Astrocyte (in vitro differentiated cells and primary cell): Measurements from ENCODE around the gene MCEE. TPM values are rescaled to one million over a fixed set of nuclear protein-coding genes. Genes with fewer than 3 reads are reported as not detected.

Experiments used
- DNase-seq: peaks from one replicate; pipeline ENCODE4 v3.0.0-alpha.2; 2010; ENCODE audit warnings: low read depth
- FAIRE-seq: peaks from 2 replicates; lab custom pipeline; 2011; peaks lifted over from hg19 to GRCh38; lab: Jason Lieb, UNC
- H2AFZ ChIP-seq: 2 replicates; pipeline ENCODE4 v1.6.0; 2012; ENCODE audit warnings: low read depth, low read length, inconsistent platforms
- H3K27ac ChIP-seq: 2 replicates; pipeline ENCODE4 v1.5.1; 2011; ENCODE audit warnings: low read depth, low read length, inconsistent platforms
- H3K27me3 ChIP-seq: 2 replicates; pipeline ENCODE4 v1.6.0; 2011; ENCODE audit warnings: low read length, inconsistent platforms; ENCODE audit not compliant: insufficient read depth
- H3K36me3 ChIP-seq: 2 replicates; pipeline ENCODE4 v1.5.1; 2011; ENCODE audit warnings: low read length, inconsistent platforms; ENCODE audit not compliant: insufficient read depth
- H3K4me1 ChIP-seq: 2 replicates; pipeline ENCODE4 v1.5.1; 2011; ENCODE audit warnings: low read length, inconsistent platforms; ENCODE audit not compliant: insufficient read depth
- H3K4me2 ChIP-seq: 2 replicates; pipeline ENCODE4 v1.6.0; 2012; ENCODE audit warnings: low read length, inconsistent platforms
- H3K4me3 ChIP-seq: 2 replicates; pipeline ENCODE4 v1.5.1; 2011; ENCODE audit warnings: low read depth, mild to moderate bottlenecking, low read length, inconsistent platforms; ENCODE audit not compliant: insufficient read depth
- H3K79me2 ChIP-seq: 2 replicates; pipeline ENCODE4 v1.6.0; 2012; ENCODE audit warnings: mild to moderate bottlenecking, low read length, inconsistent platforms; ENCODE audit not compliant: insufficient read depth
- H3K9ac ChIP-seq: 2 replicates; pipeline ENCODE4 v1.6.0; 2012; ENCODE audit warnings: mild to moderate bottlenecking, low read length, inconsistent platforms
- H3K9me3 ChIP-seq: 2 replicates; pipeline ENCODE4 v1.5.1; 2012; ENCODE audit warnings: low read depth, mild to moderate bottlenecking, low read length, inconsistent platforms; ENCODE audit not compliant: insufficient read depth
- H4K20me1 ChIP-seq: 2 replicates; pipeline ENCODE4 v1.6.0; 2012; ENCODE audit warnings: low read length, inconsistent platforms; ENCODE audit not compliant: insufficient read depth
- H3K27ac Mint-ChIP-seq: one replicate; pipeline ENCODE4 v1.8.0; 2021; ENCODE audit warnings: mild to moderate bottlenecking, mixed read lengths; ENCODE audit not compliant: unreplicated experiment
- H3K27me3 Mint-ChIP-seq: one replicate; pipeline ENCODE4 v1.8.0; 2021; ENCODE audit warnings: low read depth, mixed read lengths; ENCODE audit not compliant: unreplicated experiment
- H3K36me3 Mint-ChIP-seq: one replicate; pipeline ENCODE4 v1.8.0; 2021; ENCODE audit warnings: low read depth, mixed read lengths; ENCODE audit not compliant: unreplicated experiment
- H3K4me1 Mint-ChIP-seq: one replicate; pipeline ENCODE4 v1.8.0; 2021; ENCODE audit warnings: low read depth, mixed read lengths; ENCODE audit not compliant: unreplicated experiment
- H3K4me3 Mint-ChIP-seq: one replicate; pipeline ENCODE4 v1.8.0; 2021; ENCODE audit warnings: mild to moderate bottlenecking, moderate library complexity, mixed read lengths; ENCODE audit not compliant: unreplicated experiment
- H3K9me3 Mint-ChIP-seq: one replicate; pipeline ENCODE4 v1.8.0; 2021; ENCODE audit warnings: mild to moderate bottlenecking, mixed read lengths; ENCODE audit not compliant: unreplicated experiment
- EZH2 ChIP-seq: IDR thresholded peaks from 2 replicates; pipeline ENCODE4 v1.6.1; 2012; ENCODE audit warnings: mild to moderate bottlenecking, low read length, inconsistent platforms; ENCODE audit not compliant: insufficient read depth
- total RNA-seq: library from RNA; stranded (reverse); gene quantifications from 2 replicates; pipeline ENCODE4 v1.2.1, GENCODE V29; 2021
- TF ChIP-seq, protein P1 (sequence below): IDR thresholded peaks from 2 replicates; pipeline ENCODE4 v1.5.1; 2011; ENCODE audit warnings: low read depth, mild to moderate bottlenecking, inconsistent platforms, low read length, moderate library complexity; ENCODE audit not compliant: insufficient read depth

Gene MCEE
- total RNA-seq, 1 donor from 2014 or later = 13.1 TPM

DNA sequence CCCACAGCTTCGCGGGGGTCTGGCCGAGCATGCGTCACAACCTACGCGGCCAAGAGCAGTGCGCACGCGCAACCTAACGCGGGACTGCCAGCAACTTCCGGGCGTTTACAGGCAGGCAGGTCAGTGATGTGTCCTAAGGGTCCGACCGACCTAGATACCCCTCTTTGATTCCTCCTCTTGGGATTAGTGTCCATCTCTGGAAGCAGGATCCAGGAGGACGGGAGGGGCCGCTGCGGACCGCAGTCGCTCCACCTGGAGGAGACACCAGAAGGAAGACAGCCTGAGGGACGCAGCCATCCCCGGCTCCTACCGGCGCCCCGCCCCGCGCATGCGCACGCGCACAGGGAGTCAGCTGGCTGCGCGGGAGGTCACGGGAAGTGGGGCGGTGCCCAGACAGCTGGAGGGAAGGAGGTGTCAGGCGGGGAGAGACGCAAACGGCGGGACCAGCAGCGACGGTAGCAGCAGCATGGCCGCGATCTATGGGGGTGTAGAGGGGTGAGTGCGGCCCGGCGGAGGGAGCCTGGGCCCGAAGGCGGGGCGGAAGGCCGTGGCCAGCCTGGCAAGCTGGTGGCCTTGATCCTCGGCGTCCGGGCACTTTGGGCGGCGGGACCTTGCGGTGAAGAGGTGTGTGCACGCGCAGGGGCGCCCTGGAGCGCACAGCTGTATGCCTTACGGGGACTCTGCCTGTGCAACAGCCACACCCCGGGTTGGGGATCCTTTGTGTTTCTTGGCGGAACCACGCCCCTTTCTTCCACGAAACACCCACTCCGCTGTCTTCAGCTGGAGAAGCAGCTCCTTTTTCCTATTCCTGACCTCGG lies 61.6 kb downstream of the MCEE start, which contains the start of gene NAGK:
Gene NAGK, plus strand, starts transcription at position 431 of the 818 bp plus-strand sequence. Its CDS starts 36 bp downstream, at position 467.
- Histone ChIP-seq H4K20me1 (peaks cover 43% of the 10 kb centered on the region), H3K36me3 (peaks cover 12% of the 10 kb centered on the region), H3K9ac (peak within 1 kb of the TSS; percentile 93), H2AFZ (peak within 1 kb of the TSS; percentile 88), H3K79me2 (peaks cover 48% of the 10 kb centered on the region), H3K27ac (peak within 1 kb of the TSS; percentile 99), H3K9me3 (no peaks in the 10 kb centered on the region), H3K4me1 (peaks cover 17% of the 10 kb centered on the region), H3K4me3 (peak within 1 kb of the TSS; percentile 99), H3K27me3 (no peaks in the 10 kb centered on the region), H3K4me2 (peak within 1 kb of the TSS; percentile 91)
- H3K4me1 Mint-ChIP-seq = peaks cover 18% of the 10 kb centered on the region
- no peak for FAIRE-seq
- peaks cover 6% of the 10 kb centered on the region for H3K27me3 Mint-ChIP-seq
- peak within 1 kb of the TSS; percentile 93 for H3K4me3 Mint-ChIP-seq
- peak; percentile 87 for DNase-seq
- H3K9me3 Mint-ChIP-seq = no peaks in the 10 kb centered on the region
- peak within 1 kb of the TSS; percentile 100 for H3K27ac Mint-ChIP-seq
- TF ChIP-seq, protein P1, sequence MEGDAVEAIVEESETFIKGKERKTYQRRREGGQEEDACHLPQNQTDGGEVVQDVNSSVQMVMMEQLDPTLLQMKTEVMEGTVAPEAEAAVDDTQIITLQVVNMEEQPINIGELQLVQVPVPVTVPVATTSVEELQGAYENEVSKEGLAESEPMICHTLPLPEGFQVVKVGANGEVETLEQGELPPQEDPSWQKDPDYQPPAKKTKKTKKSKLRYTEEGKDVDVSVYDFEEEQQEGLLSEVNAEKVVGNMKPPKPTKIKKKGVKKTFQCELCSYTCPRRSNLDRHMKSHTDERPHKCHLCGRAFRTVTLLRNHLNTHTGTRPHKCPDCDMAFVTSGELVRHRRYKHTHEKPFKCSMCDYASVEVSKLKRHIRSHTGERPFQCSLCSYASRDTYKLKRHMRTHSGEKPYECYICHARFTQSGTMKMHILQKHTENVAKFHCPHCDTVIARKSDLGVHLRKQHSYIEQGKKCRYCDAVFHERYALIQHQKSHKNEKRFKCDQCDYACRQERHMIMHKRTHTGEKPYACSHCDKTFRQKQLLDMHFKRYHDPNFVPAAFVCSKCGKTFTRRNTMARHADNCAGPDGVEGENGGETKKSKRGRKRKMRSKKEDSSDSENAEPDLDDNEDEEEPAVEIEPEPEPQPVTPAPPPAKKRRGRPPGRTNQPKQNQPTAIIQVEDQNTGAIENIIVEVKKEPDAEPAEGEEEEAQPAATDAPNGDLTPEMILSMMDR = no peak
- no peak for TF ChIP-seq EZH2
- peaks cover 16% of the 10 kb centered on the region for H3K36me3 Mint-ChIP-seq

DNA sequence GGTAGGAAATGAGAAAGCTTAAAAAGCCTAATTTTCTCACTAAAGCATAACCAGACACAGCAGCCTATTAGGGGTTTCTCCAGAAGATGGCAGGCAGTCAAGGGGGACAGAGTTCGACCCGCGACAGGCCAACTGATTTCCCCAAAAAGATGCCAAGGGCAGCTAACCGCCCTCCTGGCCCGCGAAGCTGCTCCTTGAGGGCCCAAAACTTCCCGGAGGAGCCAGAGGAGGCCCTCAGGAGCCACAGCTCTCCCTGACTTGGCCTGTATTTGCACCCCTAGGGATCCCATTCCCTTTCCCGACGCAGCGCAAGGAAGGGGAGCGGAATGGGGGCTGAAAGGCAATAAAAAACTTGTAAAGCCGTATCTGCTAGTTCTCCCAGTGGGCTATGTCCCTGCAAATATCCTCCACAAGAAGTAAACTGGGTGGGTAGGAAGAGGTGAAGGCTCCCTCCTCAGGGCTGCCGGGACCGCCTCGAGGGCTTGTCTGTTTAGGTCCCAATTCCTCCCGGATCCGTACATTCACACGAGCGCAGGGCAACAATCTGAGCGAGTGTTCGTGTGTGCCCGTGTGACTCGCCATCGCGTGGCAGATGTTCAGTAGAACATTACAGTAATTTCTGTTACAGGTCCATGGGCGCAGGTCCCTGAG lies 62.3 kb downstream of the MCEE start:
- H3K9me3 ChIP-seq = no peaks in the 10 kb centered on the region
- H3K4me3 Mint-ChIP-seq = peak overlapping the region; percentile 93
- peak overlapping the region; percentile 88 for H2AFZ ChIP-seq
- H4K20me1 ChIP-seq = peaks cover 38% of the 10 kb centered on the region
- no peak for TF ChIP-seq EZH2
- FAIRE-seq (no peak), DNase-seq (no peak)
- no peaks in the 10 kb centered on the region for H3K9me3 Mint-ChIP-seq
- H3K9ac ChIP-seq = peak overlapping the region; percentile 93
- H3K36me3 ChIP-seq = peaks cover 6% of the 10 kb centered on the region
- H3K79me2 ChIP-seq = peaks cover 42% of the 10 kb centered on the region
- peaks cover 15% of the 10 kb centered on the region for H3K36me3 Mint-ChIP-seq
- peak overlapping the region; percentile 100 for H3K27ac Mint-ChIP-seq
- H3K4me3 ChIP-seq = peak overlapping the region; percentile 99
- H3K27me3 Mint-ChIP-seq = peaks cover 13% of the 10 kb centered on the region
- H3K4me1 ChIP-seq = peaks cover 17% of the 10 kb centered on the region
- H3K27me3 ChIP-seq = peaks cover 3% of the 10 kb centered on the region
- H3K27ac ChIP-seq = peak overlapping the region; percentile 99
- peak overlapping the region; percentile 91 for H3K4me2 ChIP-seq
- H3K4me1 Mint-ChIP-seq = peaks cover 18% of the 10 kb centered on the region

DNA sequence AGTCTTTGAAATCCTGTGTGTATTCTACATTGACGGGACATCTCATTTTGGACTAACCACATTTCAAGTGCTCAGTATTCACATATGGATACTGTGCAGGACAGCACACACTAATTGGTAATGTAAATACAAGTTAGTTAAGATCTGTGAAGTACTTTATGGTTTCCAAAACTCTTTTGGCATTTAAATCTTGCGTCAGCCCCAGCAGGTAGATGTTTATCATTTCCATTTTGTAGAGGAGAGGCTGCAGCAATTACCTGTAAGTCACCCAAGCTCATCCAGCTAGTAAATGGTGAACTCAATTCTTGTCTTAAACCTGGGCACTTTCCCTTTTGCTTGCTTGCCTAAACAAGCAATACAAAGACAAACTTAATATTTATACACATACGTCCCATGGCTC lies 63.2 kb downstream of the MCEE start:
- Histone ChIP-seq H2AFZ (no peak overlapping the region), H4K20me1 (peaks cover 30% of the 10 kb centered on the region), H3K4me3 (no peak overlapping the region), H3K27ac (no peak overlapping the region), H3K4me1 (peaks cover 17% of the 10 kb centered on the region), H3K9ac (no peak overlapping the region), H3K79me2 (peaks cover 34% of the 10 kb centered on the region), H3K27me3 (peaks cover 6% of the 10 kb centered on the region), H3K36me3 (peaks cover 4% of the 10 kb centered on the region), H3K9me3 (no peaks in the 10 kb centered on the region), H3K4me2 (no peak overlapping the region)
- Mint-ChIP-seq H3K36me3 (peaks cover 10% of the 10 kb centered on the region), H3K9me3 (no peaks in the 10 kb centered on the region), H3K27me3 (peaks cover 18% of the 10 kb centered on the region), H3K27ac (no peak overlapping the region), H3K4me1 (peaks cover 18% of the 10 kb centered on the region), H3K4me3 (peak overlapping the region; percentile 57)
- DNase-seq (no peak), FAIRE-seq (no peak)
- no peak for TF ChIP-seq EZH2
- TF ChIP-seq, protein P1 = no peak
